SU-DHL-6 (cell line): ENCODE results near the gene SEPTIN10.
"Not testable (repeated sequence)": the region's sequence is repeated elsewhere in the genome, so short reads cannot be mapped to it uniquely, and the experiment has no call there.

Source experiments
- H2AFZ ChIP-seq: fragments of 200-600 bp; sonication (generic); 2 replicates; pipeline ENCODE4 v1.6.1; 2014; ENCODE audit warnings: low read depth, mild to moderate bottlenecking, moderate library complexity, mixed read lengths, antibody characterized with exemption, low read length; ENCODE audit not compliant: severe bottlenecking
- H3F3A ChIP-seq: fragments of 200-600 bp; shearing (Covaris generic); 2 replicates; pipeline ENCODE4 v1.6.0; 2016; ENCODE audit warnings: antibody characterized with exemption, mild to moderate bottlenecking; ENCODE audit not compliant: insufficient read depth
- H3K27ac ChIP-seq: fragments of 200-600 bp; sonication (generic); 2 replicates; pipeline ENCODE4 v1.5.1; 2016; ENCODE audit warnings: low read depth, mild to moderate bottlenecking, low read length, moderate library complexity, mixed read lengths
- H3K27me3 ChIP-seq: fragments of 200-600 bp; sonication (generic), shearing (Covaris generic); 2 replicates; pipeline ENCODE4 v1.6.0; 2014; ENCODE audit warnings: mild to moderate bottlenecking, low read length
- H3K36me3 ChIP-seq: fragments of 200-600 bp; sonication (generic); 2 replicates; pipeline ENCODE4 v1.6.1; 2014; ENCODE audit warnings: mild to moderate bottlenecking, low read length, mixed read lengths
- H3K4me2 ChIP-seq: fragments of 300-600, 200-600 bp; shearing (Covaris generic), sonication (generic); 2 replicates; pipeline ENCODE4 v1.6.0; 2014; ENCODE audit warnings: low read length, low read depth, mild to moderate bottlenecking; ENCODE audit not compliant: poor library complexity, severe bottlenecking
- H3K4me3 ChIP-seq: fragments of 200-600 bp; sonication (generic); 2 replicates; pipeline ENCODE4 v1.5.1; 2014; ENCODE audit warnings: antibody characterized with exemption, low read length, mild to moderate bottlenecking, mixed read lengths; ENCODE audit not compliant: insufficient read depth, poor library complexity, severe bottlenecking
- H3K79me2 ChIP-seq: fragments of 200-600 bp; sonication (generic); 2 replicates; pipeline ENCODE4 v1.6.1; 2014; ENCODE audit warnings: mild to moderate bottlenecking, low read length, moderate library complexity; ENCODE audit not compliant: insufficient read depth
- H3K9ac ChIP-seq: fragments of 200-600 bp; sonication (generic); 2 replicates; pipeline ENCODE4 v1.7.0; 2014; ENCODE audit warnings: mild to moderate bottlenecking, low read length
- H3K9me2 ChIP-seq: fragments of 200-600 bp; sonication (generic); replicated peaks from 2 replicates; pipeline ENCODE4 v1.6.1; 2014; ENCODE audit warnings: low read length; ENCODE audit not compliant: insufficient read depth
- H3K9me3 ChIP-seq: fragments of 200-600 bp; sonication (generic); 2 replicates; pipeline ENCODE4 v1.6.1; 2014; ENCODE audit warnings: low read length, mixed read lengths; ENCODE audit not compliant: insufficient read depth
- H4K20me1 ChIP-seq: fragments of 200-600 bp; sonication (generic); 2 replicates; pipeline ENCODE4 v1.6.1; 2014; ENCODE audit warnings: low read depth, mild to moderate bottlenecking, antibody characterized with exemption, low read length, moderate library complexity, mixed read lengths
- EZH2phosphoT487 ChIP-seq: fragments of 200-600 bp; sonication (generic), shearing (Covaris generic); conservative IDR thresholded peaks from 2 replicates; pipeline ENCODE4 v1.6.1; 2018; ENCODE audit warnings: mild to moderate bottlenecking, antibody characterized with exemption, low read length, moderate library complexity, mixed read lengths
- TF ChIP-seq, protein P1 (sequence below): fragments of 200-600 bp; sonication (generic); IDR thresholded peaks from one replicate; pipeline ENCODE4 v1.5.1; 2017; ENCODE audit warnings: antibody characterized with exemption, mild to moderate bottlenecking, low read length, moderate library complexity; ENCODE audit not compliant: insufficient read depth, poor library complexity, severe bottlenecking

SEPTIN10 gene

DNA sequence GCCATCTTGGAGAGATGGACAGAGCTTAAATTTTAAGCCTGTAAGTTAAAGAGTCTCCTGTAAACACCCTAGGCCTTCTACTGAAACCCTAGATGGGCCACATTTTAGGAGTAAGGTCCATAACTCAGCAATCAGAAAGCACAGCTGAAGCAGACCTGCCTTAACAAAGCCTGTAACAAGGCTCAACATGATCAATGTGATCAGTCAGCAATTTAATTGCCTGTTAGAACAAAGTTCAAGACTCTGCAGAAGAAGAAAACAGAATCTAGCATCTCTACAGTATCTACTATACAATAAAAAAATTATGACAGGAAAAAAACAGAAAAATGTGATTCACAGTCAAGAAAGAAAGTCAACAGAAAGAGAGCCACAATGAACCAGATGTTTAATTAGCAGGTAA lies 27.1 kb downstream of the SEPTIN10 start:
- H3K9ac ChIP-seq = no peak overlapping the region
- no peaks in the 10 kb centered on the region for H3K9me2 ChIP-seq
- H3F3A ChIP-seq = no peaks in the 10 kb centered on the region
- no peaks in the 10 kb centered on the region for H3K79me2 ChIP-seq
- no peaks in the 10 kb centered on the region for H3K9me3 ChIP-seq
- no peaks in the 10 kb centered on the region for H3K36me3 ChIP-seq
- no peak overlapping the region for H3K4me2 ChIP-seq
- no peaks in the 10 kb centered on the region for H4K20me1 ChIP-seq
- TF ChIP-seq EZH2phosphoT487 = no peak
- TF ChIP-seq, protein P1, sequence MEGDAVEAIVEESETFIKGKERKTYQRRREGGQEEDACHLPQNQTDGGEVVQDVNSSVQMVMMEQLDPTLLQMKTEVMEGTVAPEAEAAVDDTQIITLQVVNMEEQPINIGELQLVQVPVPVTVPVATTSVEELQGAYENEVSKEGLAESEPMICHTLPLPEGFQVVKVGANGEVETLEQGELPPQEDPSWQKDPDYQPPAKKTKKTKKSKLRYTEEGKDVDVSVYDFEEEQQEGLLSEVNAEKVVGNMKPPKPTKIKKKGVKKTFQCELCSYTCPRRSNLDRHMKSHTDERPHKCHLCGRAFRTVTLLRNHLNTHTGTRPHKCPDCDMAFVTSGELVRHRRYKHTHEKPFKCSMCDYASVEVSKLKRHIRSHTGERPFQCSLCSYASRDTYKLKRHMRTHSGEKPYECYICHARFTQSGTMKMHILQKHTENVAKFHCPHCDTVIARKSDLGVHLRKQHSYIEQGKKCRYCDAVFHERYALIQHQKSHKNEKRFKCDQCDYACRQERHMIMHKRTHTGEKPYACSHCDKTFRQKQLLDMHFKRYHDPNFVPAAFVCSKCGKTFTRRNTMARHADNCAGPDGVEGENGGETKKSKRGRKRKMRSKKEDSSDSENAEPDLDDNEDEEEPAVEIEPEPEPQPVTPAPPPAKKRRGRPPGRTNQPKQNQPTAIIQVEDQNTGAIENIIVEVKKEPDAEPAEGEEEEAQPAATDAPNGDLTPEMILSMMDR = no peak
- no peak overlapping the region for H2AFZ ChIP-seq
- no peak overlapping the region for H3K4me3 ChIP-seq
- no peak overlapping the region for H3K27ac ChIP-seq
- no peaks in the 10 kb centered on the region for H3K27me3 ChIP-seq

DNA sequence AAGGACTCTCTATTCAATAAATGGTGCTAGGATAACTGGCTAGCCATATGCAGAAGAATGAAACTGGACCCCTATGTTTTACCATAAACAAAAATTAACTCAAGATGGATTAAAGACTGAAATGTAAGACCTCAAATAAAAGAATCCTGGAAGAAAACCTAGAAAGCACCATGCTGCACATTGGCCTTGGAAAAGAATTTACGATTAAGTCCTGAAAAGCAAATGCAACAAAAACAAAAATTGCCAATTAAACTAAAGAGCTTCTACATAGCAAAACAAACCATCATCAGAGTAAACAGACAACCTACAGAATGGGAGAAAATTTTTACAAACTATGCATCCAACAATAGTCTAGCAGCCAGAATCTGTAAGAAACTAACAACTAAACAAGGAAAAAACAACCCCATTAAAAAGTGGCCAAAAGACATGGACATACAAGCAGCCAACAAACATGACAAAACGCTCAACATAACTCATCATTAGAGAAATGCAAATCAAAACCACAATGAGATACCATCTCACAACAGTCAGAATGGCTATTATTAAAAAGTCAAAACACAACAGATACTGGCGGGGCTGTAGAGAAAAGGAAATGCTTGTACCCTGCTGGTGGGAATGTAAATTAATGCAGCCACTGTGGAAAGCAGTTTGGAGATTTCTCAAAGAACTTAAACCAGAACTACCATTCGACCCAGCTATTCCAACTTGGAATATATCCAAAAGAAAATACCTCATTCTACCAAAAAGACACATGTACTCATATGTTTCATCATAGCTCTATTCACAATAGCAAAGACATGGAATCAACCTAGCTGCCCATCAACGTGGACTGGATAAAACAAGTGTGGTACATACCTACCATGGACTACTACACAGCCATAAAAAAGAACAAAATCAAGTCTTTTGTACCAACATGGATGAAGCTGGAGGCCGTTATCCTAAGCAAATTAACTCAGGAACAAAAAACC lies 30.6 kb downstream of the SEPTIN10 start:
- Histone ChIP-seq H3K27ac (no peak overlapping the region), H2AFZ (no peak overlapping the region), H3K79me2 (no peaks in the 10 kb centered on the region), H3K4me3 (no peak overlapping the region), H3K4me2 (no peak overlapping the region), H4K20me1 (no peaks in the 10 kb centered on the region), H3K9me2 (no peaks in the 10 kb centered on the region), H3F3A (no peaks in the 10 kb centered on the region), H3K36me3 (no peaks in the 10 kb centered on the region), H3K9ac (no peak overlapping the region), H3K9me3 (no peaks in the 10 kb centered on the region), H3K27me3 (no peaks in the 10 kb centered on the region)
- TF ChIP-seq EZH2phosphoT487 = no peak
- TF ChIP-seq, protein P1 = no peak

GRCh38 chr2:109577630-109578029 lies 36.1 kb downstream of the SEPTIN10 start:
- not testable (repeated sequence) for H3K4me2 ChIP-seq, H3K79me2 ChIP-seq, H3K9me3 ChIP-seq, H2AFZ ChIP-seq, H3K4me3 ChIP-seq, H3K9ac ChIP-seq, H4K20me1 ChIP-seq, H3F3A ChIP-seq, H3K36me3 ChIP-seq, H3K27ac ChIP-seq, H3K27me3 ChIP-seq, H3K9me2 ChIP-seq

GRCh38 chr2:109575373-109575772 lies 38.4 kb downstream of the SEPTIN10 start:
- no peak overlapping the region for H3K27ac ChIP-seq
- no peak overlapping the region for H3K9ac ChIP-seq
- no peaks in the 10 kb centered on the region for H4K20me1 ChIP-seq
- no peaks in the 10 kb centered on the region for H3K9me3 ChIP-seq
- no peak overlapping the region for H3K4me3 ChIP-seq
- TF ChIP-seq, protein P1 = no peak
- no peaks in the 10 kb centered on the region for H3K27me3 ChIP-seq
- no peaks in the 10 kb centered on the region for H3F3A ChIP-seq
- H3K79me2 ChIP-seq = no peaks in the 10 kb centered on the region
- no peaks in the 10 kb centered on the region for H3K36me3 ChIP-seq
- no peak overlapping the region for H2AFZ ChIP-seq
- no peaks in the 10 kb centered on the region for H3K9me2 ChIP-seq
- H3K4me2 ChIP-seq = no peak overlapping the region
